Measurements from ENCODE around the gene LEMD1.

DNA sequence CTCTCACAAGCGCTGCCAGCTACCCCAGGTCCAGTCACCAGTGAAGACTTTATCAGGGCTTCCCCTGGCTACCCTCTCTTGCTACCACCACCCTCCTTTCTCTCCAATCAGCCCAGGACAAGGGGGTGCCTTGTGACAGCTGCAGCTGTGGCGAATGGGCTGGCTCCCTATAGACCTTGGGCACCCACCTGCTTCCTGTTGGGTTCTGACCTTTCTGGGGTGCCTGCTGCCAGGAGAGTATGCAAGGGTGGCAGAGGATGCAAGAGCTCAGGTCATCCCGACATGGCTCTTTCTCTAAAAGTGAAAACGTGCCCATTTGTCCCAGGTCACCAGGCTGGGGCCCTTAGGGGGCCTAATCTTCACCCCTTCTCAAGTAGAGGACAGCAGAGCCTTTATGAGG is 71.7 kb downstream of the LEMD1 start:
- TF ChIP-seq EZH2phosphoT487 (IDR thresholded peaks at IDR 0.05; ENCODE audit: insufficient read depth, low read depth) (no peak), EZH2 (IDR thresholded peaks at IDR 0.05; ENCODE audit: insufficient read depth, poor library complexity, severe bottlenecking) (no peak)
